Esophagus squamous epithelium (tissue), 4 donors: ENCODE data around the gene STK32A.

ENCODE experiments used
- POLR2A ChIP-seq, 4 donors: fragments of 450-650 bp; IDR thresholded peaks; one replicate each; pipeline ENCODE4 v1.6.1; 2017; ENCODE audit warnings: antibody characterized with exemption in 4 of 4, mild to moderate bottlenecking in 4 of 4, moderate library complexity in 3 of 4
- TF ChIP-seq, protein P1 (sequence below), 6 experiments: fragments of 450-650 bp in 4 of 6; fragments of 200-600 bp in 2 of 6; sonication (generic) in 2 of 6; IDR thresholded peaks; one replicate each; pipeline ENCODE4 v1.5.1; 2016 to 2019; ENCODE audit warnings: antibody characterized with exemption in 6 of 6, mild to moderate bottlenecking in 4 of 6, moderate library complexity in 4 of 6

DNA sequence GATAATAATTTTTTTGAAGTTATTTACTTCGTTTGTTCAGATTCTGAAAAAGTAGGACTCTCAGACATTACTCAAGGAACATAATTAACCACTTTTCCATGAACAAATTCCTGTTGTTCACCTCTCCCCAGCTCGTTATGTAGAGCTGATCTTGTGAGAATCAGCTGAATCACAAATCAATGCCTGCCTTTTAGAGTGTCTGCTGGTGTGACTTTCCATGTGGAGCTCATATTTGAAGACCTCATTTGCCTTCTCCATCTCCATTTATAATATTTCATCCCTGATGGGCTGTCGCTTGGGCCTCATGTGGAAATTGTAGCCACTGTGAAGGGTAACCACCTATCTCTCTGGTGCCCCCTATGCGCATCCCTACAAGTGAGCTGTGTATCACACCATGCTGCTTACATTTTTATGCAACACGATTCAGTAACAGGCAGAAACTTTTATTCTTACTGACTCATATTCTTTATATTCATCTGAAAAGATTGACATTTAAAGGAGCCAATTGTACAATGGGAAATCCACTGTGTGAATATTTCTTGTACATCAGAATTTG lies 111.3 kb downstream of the STK32A start:
- TF ChIP-seq, protein P1, sequence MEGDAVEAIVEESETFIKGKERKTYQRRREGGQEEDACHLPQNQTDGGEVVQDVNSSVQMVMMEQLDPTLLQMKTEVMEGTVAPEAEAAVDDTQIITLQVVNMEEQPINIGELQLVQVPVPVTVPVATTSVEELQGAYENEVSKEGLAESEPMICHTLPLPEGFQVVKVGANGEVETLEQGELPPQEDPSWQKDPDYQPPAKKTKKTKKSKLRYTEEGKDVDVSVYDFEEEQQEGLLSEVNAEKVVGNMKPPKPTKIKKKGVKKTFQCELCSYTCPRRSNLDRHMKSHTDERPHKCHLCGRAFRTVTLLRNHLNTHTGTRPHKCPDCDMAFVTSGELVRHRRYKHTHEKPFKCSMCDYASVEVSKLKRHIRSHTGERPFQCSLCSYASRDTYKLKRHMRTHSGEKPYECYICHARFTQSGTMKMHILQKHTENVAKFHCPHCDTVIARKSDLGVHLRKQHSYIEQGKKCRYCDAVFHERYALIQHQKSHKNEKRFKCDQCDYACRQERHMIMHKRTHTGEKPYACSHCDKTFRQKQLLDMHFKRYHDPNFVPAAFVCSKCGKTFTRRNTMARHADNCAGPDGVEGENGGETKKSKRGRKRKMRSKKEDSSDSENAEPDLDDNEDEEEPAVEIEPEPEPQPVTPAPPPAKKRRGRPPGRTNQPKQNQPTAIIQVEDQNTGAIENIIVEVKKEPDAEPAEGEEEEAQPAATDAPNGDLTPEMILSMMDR (IDR thresholded peaks at IDR 0.05) = no peak
- no peak for TF ChIP-seq POLR2A (IDR thresholded peaks at IDR 0.05)
